NCI-H82 treated with DMSO at 0.1 percent for 48 hours (cell line): ENCODE measurements around the gene FTCD.

Source experiments
- DNase-seq: peaks from one replicate; lab custom pipeline; 2025; ENCODE audit not compliant: unreplicated experiment; lab: John Stamatoyannopoulos, UW

FTCD gene

DNA sequence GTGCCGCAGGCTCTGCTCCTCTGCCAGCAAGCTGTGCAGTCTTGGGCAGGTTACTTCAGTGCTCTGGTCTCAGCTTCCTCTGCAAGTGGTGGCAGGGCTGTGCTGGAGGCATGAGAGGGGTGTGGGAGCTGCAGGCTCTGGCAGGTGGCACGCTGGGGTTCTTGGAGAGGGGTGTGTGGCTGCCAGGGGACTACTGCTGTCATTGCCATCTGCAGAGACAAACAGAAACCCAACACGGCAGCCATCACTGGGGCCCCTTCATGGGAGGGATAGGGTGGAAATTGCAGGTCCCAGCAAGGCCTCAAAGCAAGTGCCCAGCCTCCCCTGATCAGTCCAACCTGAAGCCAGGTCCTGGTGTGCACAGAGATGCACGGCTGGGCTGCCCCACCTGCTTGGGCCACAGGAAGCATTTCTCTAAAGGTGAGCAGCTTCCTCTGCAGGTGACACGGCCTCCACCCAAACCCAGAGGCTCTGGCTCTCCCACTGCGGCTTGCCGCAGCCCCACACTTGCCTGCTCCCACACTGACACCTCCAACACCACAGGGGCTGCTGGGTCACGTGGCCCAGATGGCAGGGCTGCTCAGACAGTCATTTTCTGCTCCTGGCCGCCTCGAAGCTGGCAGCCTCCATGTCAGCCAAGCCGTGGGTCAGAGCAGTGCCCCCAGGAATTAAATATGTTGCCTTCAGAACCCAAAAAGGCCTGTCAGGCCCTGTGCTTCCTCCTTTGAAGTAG lies 61.5 kb downstream of the FTCD start:
- DNase-seq: no peak

DNA sequence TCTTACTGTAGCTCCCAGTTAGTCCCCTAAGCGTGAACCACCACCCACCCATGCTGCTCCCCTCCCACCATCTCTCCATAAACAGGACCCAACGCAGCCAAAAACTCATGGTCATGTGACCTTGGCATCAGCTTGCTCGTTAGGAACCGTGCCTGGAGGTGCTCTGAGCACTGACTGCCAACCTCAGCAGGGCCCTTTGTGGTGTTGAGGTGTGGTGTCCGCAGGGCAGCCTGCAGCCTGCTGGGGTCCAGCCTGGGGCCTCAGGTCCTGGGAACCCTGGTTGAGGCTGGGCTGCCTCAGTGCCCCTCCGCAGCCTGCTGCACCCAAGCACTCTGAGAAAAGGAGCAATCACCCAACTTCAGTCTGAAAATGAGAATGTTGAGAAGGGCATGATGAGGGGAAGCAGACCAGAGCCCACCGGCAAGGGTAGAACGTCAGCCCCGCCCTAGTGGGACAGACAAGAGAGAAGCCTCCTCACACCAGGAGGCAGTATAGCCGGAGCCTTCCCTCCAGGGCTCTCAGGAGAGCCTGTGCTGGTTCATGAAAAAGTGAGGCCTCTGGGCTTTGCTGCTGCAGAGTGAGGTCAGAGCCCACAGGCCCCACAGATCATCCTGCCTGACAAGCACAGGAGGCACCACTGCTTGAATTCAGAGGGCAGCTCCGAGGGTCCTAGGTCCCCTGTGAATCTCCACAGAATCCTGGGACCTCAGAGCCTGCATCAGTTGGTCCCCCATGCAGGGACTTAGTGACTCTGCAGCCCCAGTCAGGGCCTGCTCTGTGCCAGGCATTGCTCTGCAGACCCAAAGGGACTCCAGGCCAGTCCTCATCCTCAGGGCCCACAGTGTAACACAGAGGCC lies 62.3 kb downstream of the FTCD start:
- no peak for DNase-seq

DNA sequence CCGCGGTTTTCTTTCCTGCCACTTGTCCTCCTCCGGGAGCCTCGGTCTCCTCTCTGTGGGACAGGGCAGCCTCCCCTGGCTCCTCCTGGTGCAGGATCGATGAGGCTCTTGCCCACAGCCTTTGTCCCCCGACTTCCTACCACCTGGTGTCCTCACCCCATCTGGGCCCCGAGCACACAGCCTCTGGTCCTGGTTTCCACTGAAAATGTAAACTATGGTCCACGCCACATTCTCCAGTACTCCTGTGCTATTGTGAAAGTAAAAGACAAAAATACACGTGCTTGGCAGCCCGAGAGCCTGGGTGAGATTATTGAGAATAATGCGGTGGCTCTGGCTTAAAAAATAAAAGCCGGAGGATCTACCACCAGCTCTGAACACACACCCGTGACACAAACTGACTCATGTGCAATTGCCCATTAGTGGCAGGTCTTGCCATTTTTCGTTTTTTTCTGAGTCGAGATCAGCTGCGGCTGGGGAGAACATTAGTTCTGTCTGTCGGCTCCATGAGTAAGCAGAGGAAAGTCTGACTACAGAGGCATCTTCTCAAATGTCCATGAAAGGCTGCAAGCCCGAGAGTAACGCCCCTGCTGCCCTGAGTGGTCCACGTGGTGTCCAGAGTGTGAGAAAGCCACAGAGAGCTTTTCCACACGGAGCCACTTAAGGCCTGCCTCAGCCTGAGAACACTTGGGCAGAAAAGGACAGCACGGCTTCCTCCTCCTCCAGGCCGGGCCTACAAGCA lies 63.2 kb downstream of the FTCD start:
- DNase-seq: no peak

DNA sequence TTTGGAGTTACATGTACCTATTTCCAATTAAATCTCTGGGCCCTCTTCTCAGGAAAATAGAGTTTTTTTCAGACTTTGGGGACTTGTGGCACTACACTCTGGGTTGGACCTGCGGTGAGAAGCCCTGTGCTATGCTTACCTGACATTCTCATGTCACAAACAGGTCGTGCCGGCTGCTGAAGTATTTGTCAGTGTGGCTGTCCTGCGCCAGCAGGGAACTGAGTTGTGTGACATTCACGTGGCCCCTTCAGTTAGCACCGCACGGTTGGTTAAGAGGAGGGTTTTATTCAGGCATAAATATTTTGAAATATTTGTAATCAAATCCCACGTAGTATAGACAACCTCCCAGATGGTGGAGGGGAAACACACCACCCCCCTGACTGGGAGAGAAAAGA lies 63.8 kb downstream of the FTCD start:
- no peak for DNase-seq

DNA sequence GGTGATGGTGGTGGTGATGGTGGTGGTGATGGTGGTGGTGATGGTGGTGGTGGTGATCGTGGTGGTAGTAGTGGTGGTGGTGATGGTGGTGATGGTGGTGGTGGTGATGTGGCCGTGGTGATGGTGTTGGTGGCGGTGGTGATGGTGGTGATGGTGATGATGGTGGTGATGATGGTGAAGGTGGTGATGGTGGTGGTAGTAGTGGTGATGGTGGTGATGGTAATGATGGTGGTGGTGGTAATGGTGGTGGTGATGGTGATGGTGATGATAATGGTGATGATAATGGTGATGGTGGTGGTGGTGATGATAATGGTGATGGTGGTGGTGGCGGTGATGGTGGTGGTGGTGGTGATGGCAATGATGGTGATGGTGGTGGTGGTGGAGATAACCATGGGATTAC lies 64.3 kb downstream of the FTCD start:
- DNase-seq: no peak

DNA sequence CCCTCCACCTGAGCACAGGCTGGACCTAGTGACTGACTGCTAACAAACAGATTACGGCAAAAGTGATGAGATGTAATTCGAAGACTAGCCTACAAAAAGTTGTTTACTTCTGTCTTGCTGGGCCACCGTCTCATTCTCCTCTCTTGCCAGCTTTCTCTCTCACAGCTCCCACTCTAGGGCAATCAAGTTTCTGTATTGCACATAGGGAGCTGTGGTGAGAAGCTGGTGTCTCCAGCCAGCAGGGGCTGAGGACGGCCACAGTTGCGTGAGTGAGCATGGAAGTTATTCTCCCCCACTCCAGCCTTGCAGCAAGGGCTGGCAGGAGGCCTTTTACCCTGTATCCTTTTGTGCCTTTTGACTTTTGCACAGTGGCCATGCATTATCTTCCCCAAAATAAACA lies 66.1 kb downstream of the FTCD start:
- no peak for DNase-seq

DNA sequence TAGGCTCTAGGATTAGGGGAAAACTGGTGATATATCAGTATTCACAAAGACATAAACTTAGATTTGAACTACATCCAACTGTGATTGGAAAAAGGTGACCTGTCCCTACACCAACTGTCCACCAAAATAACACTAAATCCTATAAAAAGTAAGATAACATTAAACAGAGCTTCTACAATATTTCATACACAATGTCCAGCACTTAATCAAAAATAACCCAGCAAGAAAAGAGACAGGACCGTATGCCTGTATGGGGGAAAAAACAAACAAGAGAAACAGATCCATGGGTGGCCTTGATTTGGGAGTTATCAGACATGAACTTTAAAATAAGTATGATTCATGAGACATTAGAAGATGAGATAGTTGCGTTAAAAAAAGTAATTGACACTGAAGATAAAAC lies 67.2 kb downstream of the FTCD start:
- DNase-seq: no peak

DNA sequence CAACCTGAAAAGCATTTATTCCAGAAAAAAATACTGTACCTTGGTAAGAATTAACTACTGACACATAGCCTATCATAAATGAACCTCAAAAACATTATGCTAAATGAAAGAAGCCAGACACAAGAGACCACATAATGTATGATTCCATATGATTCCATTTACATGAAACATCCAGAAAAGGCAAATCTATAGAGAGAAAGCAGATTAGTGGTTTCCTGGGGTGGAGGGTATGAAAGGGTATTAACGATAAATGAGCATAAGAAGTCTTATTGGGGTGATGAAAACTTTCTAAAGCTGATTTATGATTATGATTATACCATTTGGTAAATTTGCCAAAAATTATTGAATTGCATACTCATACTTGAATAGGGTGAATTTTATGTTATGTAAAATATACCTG lies 67.7 kb downstream of the FTCD start:
- DNase-seq: no peak
